H9 (cell line): ENCODE measurements around the gene PTBP3. TPM values are rescaled to one million over a fixed set of nuclear protein-coding genes. Genes with fewer than 3 reads are reported as not detected.

ENCODE experiments used
- DNase-seq: peaks from one replicate; pipeline ENCODE4 v3.0.0-alpha.2; 2017
- H2AFZ ChIP-seq: one replicate; pipeline ENCODE4 v1.6.1; 2013; ENCODE audit warnings: mild to moderate bottlenecking, low read length, control low read depth, moderate library complexity
- H2AK5ac ChIP-seq: 2 replicates; pipeline ENCODE4 v1.6.1; 2013; ENCODE audit warnings: low read length, control low read depth, mixed read lengths; ENCODE audit not compliant: insufficient read length
- H2BK120ac ChIP-seq: one replicate; pipeline ENCODE4 v1.6.1; 2013; ENCODE audit warnings: low read depth, mild to moderate bottlenecking, low read length, control low read depth, inconsistent platforms; ENCODE audit not compliant: poor library complexity, severe bottlenecking
- H2BK12ac ChIP-seq: 2 replicates; pipeline ENCODE4 v1.6.1; 2013; ENCODE audit warnings: low read length, control low read depth, mixed read lengths, low read depth; ENCODE audit not compliant: insufficient read length
- H2BK15ac ChIP-seq: 2 replicates; pipeline ENCODE4 v1.6.1; 2013; ENCODE audit warnings: low read depth, low read length, control low read depth
- H2BK20ac ChIP-seq: one replicate; pipeline ENCODE4 v1.6.1; 2013; ENCODE audit warnings: low read depth, mild to moderate bottlenecking, low read length, control low read depth, inconsistent platforms; ENCODE audit not compliant: poor library complexity, severe bottlenecking
- H2BK5ac ChIP-seq: 2 replicates; pipeline ENCODE4 v1.6.1; 2013; ENCODE audit warnings: low read length, control low read depth, mixed read lengths; ENCODE audit not compliant: insufficient read length
- H3K14ac ChIP-seq: 2 replicates; pipeline ENCODE4 v1.6.1; 2013; ENCODE audit warnings: low read length, control low read depth; ENCODE audit not compliant: insufficient read depth
- H3K18ac ChIP-seq: 2 replicates; pipeline ENCODE4 v1.6.1; 2013; ENCODE audit warnings: low read depth, mild to moderate bottlenecking, mixed read lengths, low read length, control low read depth; ENCODE audit not compliant: insufficient read length
- H3K23ac ChIP-seq: 2 replicates; pipeline ENCODE4 v1.6.1; 2013; ENCODE audit warnings: low read length, control low read depth, mixed read lengths, low read depth; ENCODE audit not compliant: insufficient read length
- H3K23me2 ChIP-seq: 2 replicates; pipeline ENCODE4 v1.6.1; 2013; ENCODE audit warnings: low read depth, mild to moderate bottlenecking, mixed read lengths, low read length, control low read depth; ENCODE audit not compliant: insufficient read length, poor library complexity, severe bottlenecking
- H3K27ac ChIP-seq: 2 replicates; pipeline ENCODE4 v1.5.1; 2013; ENCODE audit warnings: low read length, control low read depth, mixed read lengths, low read depth; ENCODE audit not compliant: insufficient read length
- H3K27me3 ChIP-seq: 2 replicates; pipeline ENCODE4 v1.6.1; 2013; ENCODE audit warnings: low read length, control low read depth, inconsistent platforms; ENCODE audit not compliant: insufficient read depth
- H3K4ac ChIP-seq: 2 replicates; pipeline ENCODE4 v1.6.1; 2013; ENCODE audit warnings: low read depth, mild to moderate bottlenecking, control low read depth, inconsistent platforms, low read length, moderate library complexity
- H3K4me1 ChIP-seq: 2 replicates; pipeline ENCODE4 v1.6.1; 2013; ENCODE audit warnings: low read length, control low read depth, inconsistent platforms; ENCODE audit not compliant: insufficient read depth
- H3K4me2 ChIP-seq: 2 replicates; pipeline ENCODE4 v1.6.1; 2013; ENCODE audit warnings: low read length, control low read depth, mixed read lengths; ENCODE audit not compliant: insufficient read length, insufficient read depth
- H3K56ac ChIP-seq: 2 replicates; pipeline ENCODE4 v1.6.1; 2013; ENCODE audit warnings: low read depth, mild to moderate bottlenecking, mixed read lengths, low read length, control low read depth; ENCODE audit not compliant: insufficient read length
- H3K79me1 ChIP-seq: 2 replicates; pipeline ENCODE4 v1.6.1; 2013; ENCODE audit warnings: low read depth, mild to moderate bottlenecking, moderate library complexity, low read length, control low read depth, inconsistent platforms; ENCODE audit not compliant: insufficient read depth, poor library complexity, severe bottlenecking
- H3K79me2 ChIP-seq: 2 replicates; pipeline ENCODE4 v1.6.1; 2013; ENCODE audit warnings: low read length, control low read depth, inconsistent platforms; ENCODE audit not compliant: insufficient read depth
- H3K9ac ChIP-seq: 2 replicates; pipeline ENCODE4 v1.6.1; 2013; ENCODE audit warnings: low read length, control low read depth, mixed read lengths; ENCODE audit not compliant: insufficient read length; ENCODE audit errors: extremely low read depth
- H3K9me3 ChIP-seq: one replicate; pipeline ENCODE4 v1.6.1; 2013; ENCODE audit warnings: low read depth, low read length, inconsistent platforms; ENCODE audit not compliant: control insufficient read depth
- H3T11ph ChIP-seq: one replicate; pipeline ENCODE4 v1.6.1; 2013; ENCODE audit warnings: mild to moderate bottlenecking, low read length, control low read depth, inconsistent platforms
- H4K20me1 ChIP-seq: one replicate; pipeline ENCODE4 v1.6.1; 2013; ENCODE audit not compliant: control insufficient read depth, insufficient read length, insufficient read depth
- H4K5ac ChIP-seq: 2 replicates; pipeline ENCODE4 v1.6.1; 2013; ENCODE audit warnings: low read depth, mild to moderate bottlenecking, mixed read lengths, low read length, control low read depth; ENCODE audit not compliant: insufficient read length
- H4K8ac ChIP-seq: replicated peaks from 2 replicates; pipeline ENCODE4 v1.6.1; 2013; ENCODE audit warnings: low read length, control low read depth, mixed read lengths, low read depth; ENCODE audit not compliant: insufficient read length
- H4K91ac ChIP-seq: 2 replicates; pipeline ENCODE4 v1.6.1; 2013; ENCODE audit warnings: low read depth, mild to moderate bottlenecking, moderate library complexity, mixed read lengths, low read length, control low read depth; ENCODE audit not compliant: insufficient read length
- H3K27ac Mint-ChIP-seq, 3 experiments: 2 replicates in 2 of 3; 3 replicates in 1 of 3; pipeline ENCODE4 v1.8.0; 2020 to 2021; ENCODE audit warnings: mixed read lengths in 3 of 3, mild to moderate bottlenecking in 1 of 3, moderate library complexity in 1 of 3
- H3K27me3 Mint-ChIP-seq: 2 replicates; pipeline ENCODE4 v1.8.0; 2021; ENCODE audit warnings: low read depth, mild to moderate bottlenecking, moderate library complexity, mixed read lengths
- H3K36me3 Mint-ChIP-seq, 3 experiments: 2 replicates in 2 of 3; 3 replicates in 1 of 3; pipeline ENCODE4 v1.8.0; 2020 to 2021; ENCODE audit warnings: low read depth in 3 of 3, mixed read lengths in 3 of 3; ENCODE audit not compliant: insufficient read depth in 1 of 3
- H3K4me1 Mint-ChIP-seq, 2 experiments: 2 replicates each; pipeline ENCODE4 v1.8.0; 2020; ENCODE audit warnings: mixed read lengths in 2 of 2
- H3K4me3 Mint-ChIP-seq, 2 experiments: 2 replicates in 1 of 2; 3 replicates in 1 of 2; pipeline ENCODE4 v1.8.0; 2020 to 2021; ENCODE audit warnings: mild to moderate bottlenecking in 2 of 2, mixed read lengths in 2 of 2, moderate library complexity in 1 of 2
- H3K9me3 Mint-ChIP-seq, 2 experiments: 2 replicates in 1 of 2; 3 replicates in 1 of 2; pipeline ENCODE4 v1.8.0; 2020; ENCODE audit warnings: mild to moderate bottlenecking in 2 of 2, mixed read lengths in 2 of 2, moderate library complexity in 1 of 2
- WGBS: extraction: QIAGEN DNeasy Blood & Tissue Kit; methylation state at CpG from one replicate; pipeline ENCODE4 v1.1.7; 2013; ENCODE audit warnings: missing lambda C conversion rate, low lambda C conversion rate, mixed read lengths; ENCODE audit not compliant: insufficient read length; ENCODE audit errors: extremely low coverage; 5-methylcytosine and 5-hydroxymethylcytosine counted together
- total RNA-seq: library from RNA; stranded (reverse); gene quantifications from 2 replicates; pipeline ENCODE4 v1.2.1, GENCODE V29; 2021
- TF ChIP-seq, protein P1 (sequence below): fragments of 200-600 bp; sonication (generic); conservative IDR thresholded peaks from 3 replicates; pipeline ENCODE4 v1.8.0; 2021; ENCODE audit warnings: antibody characterized with exemption, mild to moderate bottlenecking

Gene PTBP3
- total RNA-seq, 1 experiment from 2014 or later, result 89.5 TPM

- Histone ChIP-seq H2AK5ac (no peak overlapping the region), H2BK120ac (no peak overlapping the region), H4K5ac (no peak overlapping the region), H2BK15ac (no peak overlapping the region), H3K27me3 (no peaks in the 10 kb centered on the region), H3K9ac (no peak overlapping the region), H3K23me2 (no peaks in the 10 kb centered on the region), H2BK20ac (no peak overlapping the region), H3K56ac (no peak overlapping the region), H2AFZ (no peak overlapping the region), H2BK5ac (no peak overlapping the region), H3K9me3 (no peaks in the 10 kb centered on the region), H3K4me1 (no peaks in the 10 kb centered on the region), H3K14ac (no peak overlapping the region), H3K79me1 (peaks cover 10% of the 10 kb centered on the region), H3K23ac (no peak overlapping the region), H4K20me1 (no peaks in the 10 kb centered on the region), H3K4me2 (no peak overlapping the region), H3K79me2 (peaks cover 17% of the 10 kb centered on the region; the same call in 1 of the 2 replicates), H2BK12ac (no peak overlapping the region), H4K91ac (no peak overlapping the region), H3K18ac (no peak overlapping the region), H3K27ac (no peak overlapping the region), H3T11ph (no peak overlapping the region), H3K4ac (no peak overlapping the region), H4K8ac (no peak overlapping the region)
- no peak for DNase-seq
- TF ChIP-seq, protein P1, sequence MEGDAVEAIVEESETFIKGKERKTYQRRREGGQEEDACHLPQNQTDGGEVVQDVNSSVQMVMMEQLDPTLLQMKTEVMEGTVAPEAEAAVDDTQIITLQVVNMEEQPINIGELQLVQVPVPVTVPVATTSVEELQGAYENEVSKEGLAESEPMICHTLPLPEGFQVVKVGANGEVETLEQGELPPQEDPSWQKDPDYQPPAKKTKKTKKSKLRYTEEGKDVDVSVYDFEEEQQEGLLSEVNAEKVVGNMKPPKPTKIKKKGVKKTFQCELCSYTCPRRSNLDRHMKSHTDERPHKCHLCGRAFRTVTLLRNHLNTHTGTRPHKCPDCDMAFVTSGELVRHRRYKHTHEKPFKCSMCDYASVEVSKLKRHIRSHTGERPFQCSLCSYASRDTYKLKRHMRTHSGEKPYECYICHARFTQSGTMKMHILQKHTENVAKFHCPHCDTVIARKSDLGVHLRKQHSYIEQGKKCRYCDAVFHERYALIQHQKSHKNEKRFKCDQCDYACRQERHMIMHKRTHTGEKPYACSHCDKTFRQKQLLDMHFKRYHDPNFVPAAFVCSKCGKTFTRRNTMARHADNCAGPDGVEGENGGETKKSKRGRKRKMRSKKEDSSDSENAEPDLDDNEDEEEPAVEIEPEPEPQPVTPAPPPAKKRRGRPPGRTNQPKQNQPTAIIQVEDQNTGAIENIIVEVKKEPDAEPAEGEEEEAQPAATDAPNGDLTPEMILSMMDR, result no peak
- Mint-ChIP-seq H3K9me3 (no peaks in the 10 kb centered on the region), H3K27ac (peak overlapping the region; percentile 40 to 96 (median 69); a peak in 2 of 7 replicates), H3K36me3 (peaks cover 3 to 9% (median 4%) of the 10 kb centered on the region in 3 experiments; a peak in 4 of 7 replicates), H3K27me3 (no peaks in the 10 kb centered on the region; the same call in 1 of the 2 replicates), H3K4me1 (peaks cover 38 to 51% of the 10 kb centered on the region in 2 experiments), H3K4me3 (no peak overlapping the region)
- no CpG with 5 or more reads among the region's 3 CpGs for WGBS
These were observed 17.8 kb downstream of the PTBP3 start for GRCh38 chr9:112315331-112316257.
